GM19467 (cell line): Measurements from ENCODE around the gene MGMT.

Experiments
- ATAC-seq: cut with Tn5 transposase; IDR thresholded peaks from one replicate; pipeline ENCODE4 v1.9.1; 2021; ENCODE audit warnings: mild to moderate bottlenecking, moderate library complexity; ENCODE audit not compliant: unreplicated experiment

MGMT gene

DNA sequence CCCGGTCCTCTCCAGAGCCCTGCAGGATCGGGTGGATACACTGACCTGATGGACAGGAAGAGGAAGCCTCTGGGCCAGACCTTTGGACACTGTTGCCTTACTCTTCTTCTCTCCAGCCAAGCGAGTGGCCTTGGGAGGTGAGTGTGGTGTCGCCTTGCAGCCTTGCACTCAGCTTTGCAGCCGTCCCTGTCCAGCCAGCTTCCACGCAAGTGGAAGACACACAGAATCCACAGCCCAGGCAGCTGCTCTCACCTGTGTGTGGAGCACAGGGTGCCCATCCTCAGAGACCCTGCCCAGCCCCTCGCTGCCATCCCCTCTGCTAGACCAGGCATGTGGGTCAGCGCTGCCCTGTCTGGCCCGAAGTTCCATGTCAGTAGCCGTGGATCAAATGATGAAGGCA lies 258.0 kb downstream of the MGMT start:
- ATAC-seq, result no peak

DNA sequence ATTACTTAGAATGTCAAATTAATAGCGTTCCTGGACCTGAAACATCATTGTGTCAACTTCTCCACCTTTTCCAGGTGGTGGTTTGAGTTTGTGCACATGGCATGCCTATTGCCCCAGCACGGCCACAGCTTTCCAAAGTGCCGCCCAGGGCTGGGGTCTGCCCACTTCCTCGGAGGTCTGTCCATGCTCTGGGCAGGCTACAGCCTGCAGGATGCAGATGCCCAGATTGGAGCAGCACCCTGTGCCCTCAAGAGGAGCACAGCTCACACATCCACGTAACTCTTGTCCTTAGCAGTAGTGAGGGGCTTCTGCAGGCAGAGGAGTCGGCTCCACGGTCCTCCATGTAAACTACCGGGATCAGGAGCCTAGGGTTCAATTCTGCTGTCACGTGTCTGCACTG lies 258.4 kb downstream of the MGMT start:
- ATAC-seq, result no peak

DNA sequence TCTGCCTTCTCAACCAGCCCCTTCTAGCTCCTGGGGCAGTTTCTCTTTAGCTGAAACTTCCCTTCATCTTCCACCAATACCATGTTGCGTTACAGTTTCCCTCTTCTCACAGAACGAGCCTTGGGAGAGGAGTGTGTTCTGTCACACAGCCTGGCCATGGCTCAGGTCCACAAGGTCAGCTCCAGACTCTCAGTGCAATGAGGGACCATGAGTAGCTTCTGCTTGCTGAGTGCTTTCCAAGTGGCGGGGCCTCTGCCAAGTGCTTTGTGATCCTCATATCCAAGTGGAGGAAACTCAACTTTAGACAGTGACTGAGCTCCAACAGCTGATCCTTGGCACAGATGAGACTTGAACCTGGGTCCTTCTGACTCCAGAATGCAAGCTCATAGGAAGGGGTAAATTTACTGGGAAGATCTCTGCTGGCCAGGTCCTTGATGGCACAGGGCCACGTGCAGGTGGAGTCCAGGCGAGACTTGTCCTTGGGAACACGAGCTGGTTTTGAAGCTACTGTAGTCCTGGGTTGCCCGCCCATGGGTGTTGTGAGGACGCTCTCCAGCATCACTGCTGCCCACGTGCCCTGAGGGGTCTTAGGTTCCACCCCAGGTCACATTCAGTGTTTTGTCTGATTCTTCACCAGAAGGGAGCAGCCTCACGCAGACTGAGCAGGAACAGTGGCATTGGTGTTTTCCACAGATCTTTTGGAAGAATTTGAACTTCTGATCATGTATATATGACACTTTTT lies 259.0 kb downstream of the MGMT start:
- no peak for ATAC-seq

DNA sequence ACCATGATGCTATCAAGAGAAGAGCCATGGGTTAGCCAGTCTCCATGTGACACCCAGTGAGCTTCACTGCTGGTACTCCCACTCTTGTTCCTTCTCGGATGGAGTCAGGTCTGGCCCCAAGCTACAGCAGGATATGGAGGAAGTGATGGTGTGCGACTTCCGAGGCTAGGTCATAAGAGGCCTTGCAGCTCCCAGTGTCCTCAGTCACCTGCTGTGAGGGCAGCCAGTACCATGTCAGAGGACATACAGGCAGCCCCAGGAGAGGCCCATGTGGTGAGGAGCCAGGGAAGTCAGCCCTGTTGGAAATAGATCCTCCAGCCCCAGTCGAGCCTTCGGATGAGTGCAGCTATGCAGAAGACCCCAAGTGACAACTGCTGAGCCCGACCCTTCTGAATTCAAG lies 260.0 kb downstream of the MGMT start:
- ATAC-seq, result no peak

DNA sequence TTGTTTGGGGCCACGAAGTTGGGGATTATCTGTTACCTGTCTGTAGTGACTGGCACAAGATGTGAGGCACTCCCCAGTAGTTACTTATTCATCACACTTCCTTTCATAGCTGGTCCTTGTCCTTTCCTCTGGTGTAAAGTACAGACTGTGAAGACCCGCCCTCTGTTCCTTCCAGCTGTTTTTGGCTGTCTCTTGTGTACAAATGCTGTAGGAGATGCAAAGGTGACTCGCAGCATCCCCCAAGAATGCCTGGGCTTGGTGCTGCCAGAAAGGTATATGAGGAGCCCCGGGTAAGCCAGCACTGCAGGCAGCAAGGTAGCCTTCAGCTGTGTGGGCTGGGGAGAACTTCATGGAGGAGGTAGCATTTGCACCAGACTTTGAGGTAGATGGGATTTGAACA lies 260.5 kb downstream of the MGMT start:
- ATAC-seq, result no peak

DNA sequence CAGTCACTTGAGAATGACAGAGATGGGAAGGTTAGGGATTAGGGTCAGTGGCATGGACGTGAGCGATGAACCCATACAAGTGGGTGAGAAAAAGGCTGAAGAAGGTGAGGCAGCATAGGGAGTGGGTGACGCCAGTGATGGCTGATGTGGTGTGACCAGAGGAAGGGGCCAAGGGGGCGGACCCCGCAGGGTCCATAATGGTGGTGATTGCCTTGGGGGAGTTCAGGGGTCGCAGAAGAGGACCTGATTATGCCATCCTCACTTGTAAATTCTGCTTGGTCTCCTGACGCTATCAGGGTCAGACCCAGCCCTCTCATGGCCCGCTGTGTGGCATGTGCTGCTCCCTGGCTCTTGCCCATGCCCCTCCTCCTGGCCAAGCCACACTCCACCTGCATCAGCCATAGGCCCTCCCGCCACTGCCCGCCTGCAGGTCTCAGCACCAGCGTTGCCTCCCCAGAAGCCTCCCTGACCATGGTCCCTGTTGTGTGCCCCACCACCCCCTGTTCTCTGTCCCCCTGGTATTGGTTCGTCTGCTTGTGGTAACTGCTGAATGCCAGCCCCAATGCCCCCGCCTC lies 261.3 kb downstream of the MGMT start:
- ATAC-seq, result no peak

DNA sequence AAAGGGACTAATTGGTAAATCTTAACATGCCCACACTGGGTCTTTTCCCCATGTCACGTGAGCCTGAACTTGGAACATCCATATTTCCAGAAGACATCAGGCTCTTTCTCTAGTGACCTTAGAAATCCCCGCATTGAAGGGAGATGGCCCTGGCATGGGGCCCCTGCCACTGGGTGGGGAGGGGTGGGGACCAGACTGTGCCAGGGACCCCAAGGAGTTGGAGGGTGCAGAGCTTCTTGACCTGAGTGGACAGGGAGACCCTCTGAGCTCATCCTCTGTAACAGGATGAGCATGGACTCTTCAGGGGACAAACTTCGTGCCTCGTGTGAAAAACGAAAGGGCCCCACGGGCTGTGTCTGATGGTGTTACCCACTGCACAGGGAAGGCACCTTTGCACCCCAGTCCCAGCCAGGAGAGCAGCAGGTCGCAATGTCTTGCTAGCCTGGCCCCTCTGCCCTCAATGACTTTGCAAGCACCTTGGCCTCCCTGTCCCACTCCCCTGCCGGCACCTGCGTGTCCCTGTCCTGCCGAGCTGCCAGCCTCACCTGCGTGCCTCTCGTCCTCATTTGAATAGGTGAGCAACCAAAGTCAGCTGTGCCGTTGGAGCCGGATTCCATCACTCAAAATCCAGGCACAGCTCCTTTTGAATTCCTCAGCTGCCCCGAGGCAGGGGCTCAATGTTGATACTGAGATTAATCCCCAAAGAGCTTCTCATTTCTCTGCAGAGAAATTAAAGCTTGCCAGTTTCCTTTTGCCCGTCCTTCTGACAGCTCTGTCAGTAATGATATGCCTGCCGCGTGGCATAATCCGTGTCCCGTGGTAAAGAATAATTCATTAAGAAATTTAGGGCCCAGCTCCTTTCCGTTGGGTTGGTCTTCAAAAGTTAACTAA lies 262.1 kb downstream of the MGMT start:
- no peak for ATAC-seq

DNA sequence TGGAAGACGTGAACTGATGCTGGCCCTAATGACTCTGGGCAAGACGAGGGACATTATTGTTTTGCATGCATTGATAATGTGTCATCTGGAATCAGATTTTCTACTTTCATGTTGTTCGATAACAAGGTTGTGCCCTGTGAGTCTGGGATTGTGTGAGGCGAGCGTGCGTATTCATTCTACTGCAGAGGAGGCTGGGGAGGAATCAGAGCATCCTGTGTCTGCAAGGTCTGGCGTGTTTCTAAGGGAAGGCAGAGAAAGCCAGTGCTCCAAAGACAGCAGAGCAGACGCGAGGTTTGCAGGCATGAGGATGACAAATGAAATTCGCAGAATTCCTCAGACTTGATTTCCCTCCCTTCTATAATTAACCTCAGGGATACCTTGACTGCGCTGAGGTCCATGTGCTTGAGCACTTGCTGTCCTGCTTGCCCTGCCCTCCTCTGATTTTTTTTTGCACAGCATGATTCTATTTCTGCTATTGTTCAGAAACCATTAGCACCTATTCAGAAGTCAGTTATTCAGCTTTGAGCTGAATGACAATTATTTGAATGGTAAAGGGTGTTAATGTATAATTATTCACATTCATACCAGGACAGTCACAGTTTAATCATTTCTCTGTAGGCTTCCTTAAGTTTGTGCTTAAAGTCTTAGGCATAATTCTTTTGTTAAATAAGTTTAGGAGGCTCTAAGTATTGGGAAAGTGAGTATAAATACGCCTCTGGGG lies 263.4 kb downstream of the MGMT start:
- ATAC-seq, result no peak

DNA sequence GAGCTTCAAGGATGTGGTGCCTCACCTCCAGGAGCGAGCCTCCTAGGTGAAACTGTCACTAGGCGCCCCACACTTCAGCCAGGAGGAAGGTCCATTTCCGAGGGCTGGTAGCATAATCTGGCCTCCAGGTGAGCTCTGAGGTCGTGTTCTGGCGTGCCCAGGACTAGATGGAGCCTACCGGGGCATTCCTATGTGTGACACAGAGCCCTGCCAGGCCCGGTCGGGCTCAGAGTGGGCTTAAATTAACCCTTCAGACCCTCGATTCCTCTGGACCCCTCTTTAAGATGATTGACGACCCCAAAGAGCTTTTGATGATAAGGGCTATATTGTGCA lies 263.9 kb downstream of the MGMT start:
- no peak for ATAC-seq

DNA sequence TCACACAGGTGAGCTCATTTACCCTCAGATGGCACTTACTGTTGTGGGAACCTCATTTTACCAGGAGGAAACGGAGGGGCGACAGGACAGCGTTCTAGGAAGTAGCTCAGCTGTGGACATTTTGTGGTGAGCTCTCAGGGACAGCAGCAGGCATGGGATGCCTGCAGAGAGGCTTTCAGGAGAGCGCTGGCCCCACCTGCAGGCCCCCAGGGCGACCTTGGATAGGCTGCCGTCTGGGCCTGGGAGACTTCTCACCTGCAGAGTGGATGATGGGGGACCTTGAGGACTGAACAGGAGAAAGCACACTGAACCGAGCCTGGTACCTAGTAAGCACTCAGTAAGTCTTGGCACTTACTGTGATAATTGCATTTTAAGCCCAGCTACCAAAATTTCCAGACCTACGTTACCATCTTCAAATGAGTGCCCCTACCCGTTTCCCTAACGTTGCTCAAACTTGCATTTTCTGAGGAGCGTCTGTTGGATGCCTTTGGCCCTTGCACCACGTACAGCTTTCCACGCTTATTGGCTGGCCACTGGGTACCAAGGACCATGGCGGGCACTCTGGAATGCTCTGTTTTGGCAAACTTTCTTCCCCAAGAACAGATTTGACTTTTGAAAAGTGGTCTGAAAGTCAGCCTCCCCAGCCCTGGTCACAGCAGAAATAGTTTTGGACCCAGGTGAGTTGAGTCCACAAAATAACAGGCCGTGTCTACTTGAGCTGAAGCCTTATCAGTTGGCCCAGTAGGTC lies 273.7 kb downstream of the MGMT start:
- no peak for ATAC-seq

DNA sequence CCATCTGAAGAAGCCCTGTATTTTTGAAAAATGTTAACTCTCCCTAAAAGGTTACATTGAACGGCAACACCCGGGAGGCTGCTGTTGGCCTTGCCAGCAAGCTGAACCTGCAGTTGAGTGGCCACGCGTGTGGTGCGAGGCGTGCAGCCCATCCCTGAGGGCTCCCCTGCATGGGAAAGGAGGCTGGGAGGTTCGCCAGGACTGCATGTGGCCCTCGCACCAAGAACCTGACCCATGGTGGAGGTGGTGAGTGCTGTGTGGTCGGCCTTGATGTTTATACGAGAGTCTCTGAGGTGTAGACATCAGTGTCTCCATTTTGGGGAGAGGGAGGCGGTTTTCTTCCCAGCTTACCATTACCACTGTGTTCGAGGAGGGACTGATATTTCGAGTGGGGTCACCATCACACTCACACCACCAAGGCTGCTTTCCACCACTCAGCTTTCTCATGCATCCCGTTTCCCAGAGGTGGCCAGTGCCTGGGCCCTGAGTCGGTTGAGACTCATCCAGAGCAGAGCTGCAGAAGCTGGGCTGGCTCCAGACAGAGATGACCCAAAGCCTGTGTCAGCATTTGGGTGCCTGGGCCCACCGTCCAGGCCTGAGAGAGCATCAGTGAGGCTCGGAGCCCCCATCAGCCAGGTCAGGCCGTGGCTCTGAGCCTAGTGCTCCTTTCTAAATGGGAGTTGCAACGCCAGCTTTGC lies 274.4 kb downstream of the MGMT start:
- no peak for ATAC-seq

DNA sequence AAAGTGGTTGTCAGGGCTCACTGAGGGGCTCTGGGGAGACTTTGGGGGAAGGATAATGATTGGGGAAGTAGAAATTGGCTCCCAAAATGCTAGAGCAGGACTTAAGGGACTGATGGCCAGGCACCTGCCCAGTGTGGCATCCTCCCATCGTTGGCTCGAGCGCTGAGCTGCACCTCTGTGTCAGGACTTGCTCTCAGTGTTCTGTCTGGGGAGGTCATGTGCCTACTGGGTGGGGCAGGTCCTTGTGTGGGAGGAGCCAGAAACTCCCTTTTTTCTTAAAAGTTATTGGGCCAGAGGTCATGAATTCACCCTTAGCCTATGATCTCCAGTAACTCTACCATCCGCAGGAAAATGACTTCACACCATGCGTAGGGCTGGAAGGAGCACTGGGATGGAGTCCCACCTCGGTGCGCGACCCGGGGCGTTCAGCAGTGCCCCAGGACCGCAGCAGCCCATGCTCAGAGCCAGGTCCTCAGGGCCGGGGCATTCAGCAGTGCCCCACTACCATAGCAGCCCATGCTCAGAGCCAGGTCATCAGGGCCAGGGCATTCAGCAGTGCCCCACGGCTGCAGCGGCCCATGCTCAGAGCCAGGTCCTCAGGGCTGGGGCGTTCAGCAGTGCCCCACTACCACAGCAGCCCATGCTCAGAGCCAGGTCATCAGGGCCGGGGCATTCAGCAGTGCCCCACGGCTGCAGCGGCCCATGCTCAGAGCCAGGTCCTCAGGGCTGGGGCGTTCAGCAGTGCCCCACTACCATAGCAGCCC lies 275.1 kb downstream of the MGMT start:
- ATAC-seq, result no peak

DNA sequence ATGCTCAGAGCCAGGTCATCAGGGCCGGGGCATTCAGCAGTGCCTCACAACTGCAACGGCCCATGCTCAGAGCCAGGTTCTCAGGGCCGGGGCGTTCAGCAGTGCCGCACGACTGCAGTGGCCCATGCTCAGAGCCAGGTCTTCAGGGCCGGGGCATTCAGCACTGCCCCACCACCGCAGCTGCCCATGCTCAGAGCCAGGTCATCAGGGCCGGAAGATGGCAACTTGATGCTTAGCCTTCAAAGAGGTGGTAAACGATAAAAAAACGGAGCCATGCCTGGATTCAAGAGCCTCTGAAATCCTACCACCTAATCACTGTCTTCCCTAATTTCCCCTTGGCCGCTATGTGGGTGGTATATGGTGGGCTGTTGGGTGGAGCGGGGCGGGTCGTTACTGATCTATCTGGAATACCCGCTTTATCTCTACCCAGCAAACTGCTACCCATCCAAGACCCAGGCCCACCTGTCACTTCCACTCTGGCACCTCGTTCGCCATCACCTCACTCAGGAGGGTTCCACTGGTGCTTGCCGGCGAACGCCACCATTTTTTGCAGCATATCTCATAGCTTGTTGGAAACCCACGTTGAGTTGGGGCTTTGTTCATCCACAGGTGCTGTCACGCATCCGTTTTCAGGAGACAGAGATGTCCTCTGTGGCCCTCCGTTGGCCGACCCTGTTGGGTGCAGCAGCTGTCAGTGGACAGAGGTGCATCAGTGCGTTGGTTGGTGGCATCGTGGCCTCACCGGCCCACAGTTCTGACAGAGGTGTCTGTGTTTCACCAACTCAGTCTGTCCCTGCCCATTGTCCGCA lies 275.9 kb downstream of the MGMT start:
- ATAC-seq, result no peak

DNA sequence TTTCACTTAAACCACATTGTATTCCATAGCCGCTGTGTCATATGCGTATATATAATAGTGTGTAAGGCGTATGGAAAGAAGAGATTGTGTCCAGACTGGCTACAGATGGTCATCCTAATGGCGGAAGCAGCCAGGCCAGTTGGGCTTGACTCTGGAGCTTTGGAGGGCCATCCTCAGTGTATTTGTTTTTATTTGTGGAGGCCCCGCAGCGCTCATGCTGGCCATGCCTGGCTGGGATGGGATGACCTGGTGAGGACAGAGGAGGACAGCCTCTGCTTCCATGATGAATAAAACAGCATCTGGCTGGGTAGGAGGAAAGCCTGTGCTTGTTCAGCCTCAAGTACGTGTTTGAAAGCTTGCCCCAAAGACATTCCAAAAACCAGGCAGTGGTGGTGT lies 276.7 kb downstream of the MGMT start:
- ATAC-seq, result no peak

DNA sequence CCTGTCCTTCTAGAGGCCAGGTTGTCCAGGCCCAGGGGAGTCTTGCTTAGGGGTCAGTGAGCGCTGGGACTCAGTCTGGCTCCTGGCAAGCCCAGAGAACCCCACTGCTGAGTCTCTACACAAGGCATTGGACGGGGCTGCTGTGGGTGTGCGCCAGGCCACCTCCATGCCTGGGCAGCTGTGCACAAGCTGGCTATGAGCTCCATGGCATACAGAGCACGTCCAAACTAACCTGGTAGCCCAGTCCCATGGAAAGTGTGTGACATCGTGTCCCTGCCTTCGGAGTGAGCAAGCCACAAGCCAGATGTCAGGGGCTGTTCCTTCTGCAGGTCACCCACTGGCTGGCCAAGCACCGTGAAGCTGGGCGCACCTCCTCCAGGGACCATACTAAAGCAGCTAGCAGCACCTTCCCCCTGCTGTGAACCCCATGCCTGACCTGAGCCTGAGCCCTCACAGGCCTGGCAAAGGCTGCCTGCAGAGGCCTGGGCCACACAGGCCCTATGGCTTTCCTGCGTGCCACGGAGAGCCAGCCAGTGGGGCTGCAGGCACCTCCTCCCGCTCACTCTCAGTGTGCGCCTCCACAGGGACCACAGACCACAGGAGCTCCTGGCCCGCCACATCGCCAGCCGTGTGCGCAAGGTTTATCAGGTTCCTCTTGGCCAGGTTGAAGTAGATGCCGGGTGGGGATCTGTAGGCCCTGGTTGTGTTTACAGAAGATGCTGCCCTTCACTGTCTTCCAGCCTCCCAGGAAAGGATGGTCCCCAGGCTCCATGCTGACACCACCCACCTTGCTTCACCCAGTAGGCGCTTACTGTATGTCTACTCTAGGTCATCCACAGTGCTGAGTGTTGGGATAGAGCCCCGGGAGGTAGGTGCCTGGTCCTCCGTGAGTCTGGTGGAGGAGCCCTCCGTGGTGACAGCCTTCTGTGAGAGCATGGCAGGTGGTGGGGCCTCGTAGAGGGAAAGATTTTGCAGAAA lies 277.4 kb downstream of the MGMT start:
- no peak for ATAC-seq

DNA sequence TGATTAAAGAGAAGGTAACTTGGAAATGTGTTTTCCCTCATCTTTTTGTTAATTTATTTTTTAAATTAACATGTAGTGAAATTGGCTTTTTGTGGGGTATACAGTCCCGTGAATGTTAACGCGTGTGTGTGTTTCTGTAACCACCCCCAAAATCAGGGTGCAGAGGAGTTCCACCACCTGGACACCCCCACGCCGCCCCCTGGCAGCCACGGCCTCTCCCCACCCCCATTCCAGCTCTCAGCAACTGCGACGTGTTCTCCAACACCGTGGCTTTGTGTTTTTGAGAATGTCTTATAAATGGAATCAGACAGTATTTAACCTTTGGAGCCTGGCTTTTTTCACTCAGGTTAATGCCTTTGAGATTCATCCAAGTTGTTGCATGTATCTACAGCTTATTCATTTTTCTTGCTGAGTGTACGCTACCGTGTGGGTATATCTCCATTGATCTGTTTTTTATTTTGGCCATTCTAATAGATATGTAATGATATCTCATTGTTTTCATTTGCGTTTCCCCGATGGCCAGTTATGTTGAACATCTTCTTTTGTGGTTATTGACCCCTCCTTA lies 278.2 kb downstream of the MGMT start:
- ATAC-seq, result no peak
